OCI-LY1 (cell line): ENCODE measurements around the gene PRKCE.

Experiments
- H2AFZ ChIP-seq: fragments of 200-600 bp; sonication (generic), shearing (Covaris generic); 2 replicates; pipeline ENCODE4 v1.6.0; 2014; ENCODE audit warnings: antibody characterized with exemption, mild to moderate bottlenecking, low read length
- H3F3A ChIP-seq: fragments of 200-600 bp; sonication (generic), shearing (Covaris generic); 2 replicates; pipeline ENCODE4 v1.6.0; 2014; ENCODE audit warnings: mild to moderate bottlenecking, antibody characterized with exemption, low read length, moderate library complexity; ENCODE audit not compliant: insufficient read depth
- H3K27ac ChIP-seq: fragments of 200-600 bp; sonication (generic); 2 replicates; pipeline ENCODE4 v1.5.1; 2014; ENCODE audit warnings: low read length, mixed run types, mild to moderate bottlenecking, low read depth; ENCODE audit not compliant: poor library complexity, severe bottlenecking
- H3K27me3 ChIP-seq: fragments of 200-600 bp; sonication (generic); 2 replicates; pipeline ENCODE4 v1.6.0; 2014; ENCODE audit warnings: antibody characterized with exemption, mild to moderate bottlenecking, low read length, moderate library complexity; ENCODE audit not compliant: insufficient read depth
- H3K36me3 ChIP-seq: fragments of 200-600 bp; sonication (generic); 2 replicates; pipeline ENCODE4 v1.6.1; 2014; ENCODE audit warnings: mild to moderate bottlenecking, antibody characterized with exemption, low read length, moderate library complexity, mixed read lengths; ENCODE audit not compliant: insufficient read depth
- H3K4me1 ChIP-seq: fragments of 200-600 bp; sonication (generic); 2 replicates; pipeline ENCODE4 v1.5.1; 2014; ENCODE audit warnings: mild to moderate bottlenecking, low read length, moderate library complexity; ENCODE audit not compliant: insufficient read depth, severe bottlenecking
- H3K4me2 ChIP-seq: fragments of 200-600 bp; sonication (generic), shearing (Covaris generic); 2 replicates; pipeline ENCODE4 v1.6.1; 2014; ENCODE audit warnings: low read length
- H3K4me3 ChIP-seq: fragments of 200-600 bp; sonication (generic); 2 replicates; pipeline ENCODE4 v1.5.1; 2014; ENCODE audit warnings: low read length, low read depth, mild to moderate bottlenecking, mixed read lengths; ENCODE audit not compliant: poor library complexity, severe bottlenecking
- H3K79me2 ChIP-seq: fragments of 200-600 bp; shearing (Covaris generic); 2 replicates; pipeline ENCODE4 v1.6.1; 2016; ENCODE audit warnings: mixed run types, low read length, mixed read lengths; ENCODE audit not compliant: insufficient read depth
- H3K9ac ChIP-seq: fragments of 200-600 bp; sonication (generic), shearing (Covaris generic); 2 replicates; pipeline ENCODE4 v1.6.1; 2014; ENCODE audit warnings: mild to moderate bottlenecking, low read length, mixed read lengths
- H3K9me2 ChIP-seq: fragments of 200-600 bp; sonication (generic), shearing (Covaris generic); 2 replicates; pipeline ENCODE4 v1.6.1; 2014; ENCODE audit warnings: low read depth, mild to moderate bottlenecking, low read length, mixed read lengths
- H3K9me3 ChIP-seq: fragments of 200-600 bp; shearing (Covaris generic); 2 replicates; pipeline ENCODE4 v1.6.1; 2014; ENCODE audit warnings: low read length, mixed read lengths
- H4K20me1 ChIP-seq: fragments of 200-600 bp; sonication (generic), shearing (Covaris generic); 2 replicates; pipeline ENCODE4 v1.6.0; 2016; ENCODE audit warnings: mild to moderate bottlenecking, low read length; ENCODE audit not compliant: insufficient read depth
- EZH2 ChIP-seq: fragments of 200-600 bp; sonication (generic), shearing (Covaris generic); IDR thresholded peaks from 2 replicates; pipeline ENCODE4 v1.8.0; 2017; ENCODE audit warnings: borderline replicate concordance, mixed run types, mild to moderate bottlenecking, antibody characterized with exemption, low read length, moderate library complexity, mixed read lengths
- TF ChIP-seq, protein P1 (sequence below): fragments of 200-600 bp; sonication (generic), shearing (Covaris generic); IDR thresholded peaks from 2 replicates; pipeline ENCODE4 v1.5.1; 2017; ENCODE audit warnings: mild to moderate bottlenecking, antibody characterized with exemption, low read length, moderate library complexity, mixed read lengths

Gene PRKCE

DNA sequence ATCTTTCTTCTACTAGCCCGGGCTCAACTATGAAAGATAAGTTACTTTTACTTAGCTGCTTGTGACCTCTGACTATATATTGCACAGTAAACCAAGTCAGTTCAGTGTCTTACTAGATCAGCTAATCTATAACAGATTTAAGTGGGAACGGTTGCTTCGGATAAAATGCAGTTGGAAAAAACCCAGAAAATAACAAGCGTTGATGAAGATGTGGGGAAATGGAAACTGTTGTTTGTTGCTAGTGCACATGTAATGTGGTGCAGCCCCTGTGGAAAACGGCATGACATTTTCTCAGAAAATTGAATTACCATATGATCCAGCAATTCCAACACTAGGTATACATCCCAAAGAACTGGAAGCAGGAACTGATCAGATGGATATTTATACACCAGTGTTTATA is 248.5 kb downstream of the PRKCE start:
- no peaks in the 10 kb centered on the region for H3K79me2 ChIP-seq
- H3K4me1 ChIP-seq = peaks cover 11% of the 10 kb centered on the region
- TF ChIP-seq EZH2 = no peak

GRCh38 chr2:45901468-45902032 is 250.1 kb downstream of the PRKCE start:
- H3K27me3 ChIP-seq = no peaks in the 10 kb centered on the region
- no peak overlapping the region for H3K9ac ChIP-seq
- no peak for TF ChIP-seq EZH2
- TF ChIP-seq, protein P1, sequence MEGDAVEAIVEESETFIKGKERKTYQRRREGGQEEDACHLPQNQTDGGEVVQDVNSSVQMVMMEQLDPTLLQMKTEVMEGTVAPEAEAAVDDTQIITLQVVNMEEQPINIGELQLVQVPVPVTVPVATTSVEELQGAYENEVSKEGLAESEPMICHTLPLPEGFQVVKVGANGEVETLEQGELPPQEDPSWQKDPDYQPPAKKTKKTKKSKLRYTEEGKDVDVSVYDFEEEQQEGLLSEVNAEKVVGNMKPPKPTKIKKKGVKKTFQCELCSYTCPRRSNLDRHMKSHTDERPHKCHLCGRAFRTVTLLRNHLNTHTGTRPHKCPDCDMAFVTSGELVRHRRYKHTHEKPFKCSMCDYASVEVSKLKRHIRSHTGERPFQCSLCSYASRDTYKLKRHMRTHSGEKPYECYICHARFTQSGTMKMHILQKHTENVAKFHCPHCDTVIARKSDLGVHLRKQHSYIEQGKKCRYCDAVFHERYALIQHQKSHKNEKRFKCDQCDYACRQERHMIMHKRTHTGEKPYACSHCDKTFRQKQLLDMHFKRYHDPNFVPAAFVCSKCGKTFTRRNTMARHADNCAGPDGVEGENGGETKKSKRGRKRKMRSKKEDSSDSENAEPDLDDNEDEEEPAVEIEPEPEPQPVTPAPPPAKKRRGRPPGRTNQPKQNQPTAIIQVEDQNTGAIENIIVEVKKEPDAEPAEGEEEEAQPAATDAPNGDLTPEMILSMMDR = no peak
- H3K79me2 ChIP-seq = no peaks in the 10 kb centered on the region
- H3K4me2 ChIP-seq = no peak overlapping the region
- no peaks in the 10 kb centered on the region for H3F3A ChIP-seq
- no peaks in the 10 kb centered on the region for H4K20me1 ChIP-seq
- H3K9me2 ChIP-seq = no peaks in the 10 kb centered on the region
- H3K36me3 ChIP-seq = no peaks in the 10 kb centered on the region
- H3K4me1 ChIP-seq = peaks cover 22% of the 10 kb centered on the region
- H2AFZ ChIP-seq = no peak overlapping the region
- no peaks in the 10 kb centered on the region for H3K9me3 ChIP-seq
- no peak overlapping the region for H3K27ac ChIP-seq
- no peak overlapping the region for H3K4me3 ChIP-seq

More for the DNA sequence above, 248.5 kb downstream of the PRKCE start:
- Histone ChIP-seq H3K9ac (no peak overlapping the region), H2AFZ (no peak overlapping the region), H3F3A (no peaks in the 10 kb centered on the region), H4K20me1 (no peaks in the 10 kb centered on the region), H3K27ac (no peak overlapping the region), H3K27me3 (no peaks in the 10 kb centered on the region), H3K9me3 (no peaks in the 10 kb centered on the region), H3K4me3 (no peak overlapping the region), H3K9me2 (no peaks in the 10 kb centered on the region), H3K4me2 (no peak overlapping the region), H3K36me3 (no peaks in the 10 kb centered on the region)

DNA sequence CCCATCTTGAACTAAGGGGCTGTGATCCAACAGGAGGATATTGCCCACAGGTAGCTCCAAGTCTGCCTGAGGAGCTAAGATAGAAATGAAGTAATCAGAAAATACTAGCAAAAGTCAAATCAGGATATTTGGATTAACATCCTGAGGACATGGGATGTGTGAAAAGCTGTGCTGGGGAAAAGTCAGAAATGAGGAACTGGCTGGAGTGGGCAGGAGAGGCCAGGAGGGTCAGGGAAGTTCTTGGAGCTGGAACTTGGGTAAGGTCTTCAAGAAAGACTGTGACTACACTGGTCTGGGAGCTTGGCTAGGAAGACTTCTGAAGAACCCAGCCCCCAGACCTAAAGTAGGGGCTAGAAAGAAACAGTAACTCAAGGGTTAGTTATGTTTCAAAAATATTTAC is 250.9 kb downstream of the PRKCE start:
- Histone ChIP-seq H3K4me2 (no peak overlapping the region), H3K27ac (no peak overlapping the region), H3K79me2 (no peaks in the 10 kb centered on the region), H3K9me3 (no peaks in the 10 kb centered on the region), H3K9me2 (no peaks in the 10 kb centered on the region), H3K9ac (no peak overlapping the region), H4K20me1 (no peaks in the 10 kb centered on the region), H2AFZ (no peak overlapping the region), H3K4me1 (peaks cover 22% of the 10 kb centered on the region), H3F3A (no peaks in the 10 kb centered on the region), H3K36me3 (no peaks in the 10 kb centered on the region), H3K4me3 (no peak overlapping the region), H3K27me3 (no peaks in the 10 kb centered on the region)
- TF ChIP-seq EZH2 = no peak
- TF ChIP-seq, protein P1 = no peak

- H3K9ac ChIP-seq = no peak overlapping the region
- no peaks in the 10 kb centered on the region for H3K27me3 ChIP-seq
- H3K9me2 ChIP-seq = no peaks in the 10 kb centered on the region
- no peaks in the 10 kb centered on the region for H4K20me1 ChIP-seq
- H2AFZ ChIP-seq = no peak overlapping the region
- no peak overlapping the region for H3K4me2 ChIP-seq
- TF ChIP-seq EZH2 = no peak
- TF ChIP-seq, protein P1 = no peak
- H3F3A ChIP-seq = no peaks in the 10 kb centered on the region
- H3K27ac ChIP-seq = no peak overlapping the region
- H3K36me3 ChIP-seq = no peaks in the 10 kb centered on the region
- H3K79me2 ChIP-seq = no peaks in the 10 kb centered on the region
- no peaks in the 10 kb centered on the region for H3K9me3 ChIP-seq
- H3K4me1 ChIP-seq = peaks cover 22% of the 10 kb centered on the region
- no peak overlapping the region for H3K4me3 ChIP-seq
Measured at GRCh38 chr2:45902781-45903375, 251.4 kb downstream of the PRKCE start.
